Measurements from ENCODE around the gene APBB2. TPM values are rescaled to one million over a fixed set of nuclear protein-coding genes. Genes with fewer than 3 reads are reported as not detected.

Gene APBB2
- total and polyA plus RNA-seq, 8 donors = 4.7 to 55.4 (median 23.1) TPM

DNA sequence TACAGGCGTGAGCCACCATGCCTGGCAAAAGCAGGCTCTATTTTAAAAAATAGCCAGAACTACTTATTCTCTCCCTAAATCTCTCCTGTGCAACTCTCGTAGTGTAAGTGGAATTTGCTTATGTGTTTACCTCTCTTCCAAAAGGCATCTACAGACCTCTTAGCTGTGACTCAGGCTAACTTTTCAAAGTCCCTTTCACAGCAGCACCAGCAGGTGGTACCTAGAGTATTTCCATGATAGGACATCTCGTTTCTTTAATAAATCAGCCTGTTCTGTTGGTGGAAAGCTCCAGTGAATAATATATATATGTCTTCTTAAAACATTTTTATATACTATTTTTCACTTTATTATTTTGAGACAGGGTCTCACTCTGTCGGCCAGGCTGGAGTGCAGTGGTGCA lies 375.6 kb downstream of the APBB2 start:
- Histone ChIP-seq H3K4me3 (no peak overlapping the region), H3K9me3 (no peaks in the 10 kb centered on the region), H3K36me3 (peaks cover 4 to 31% (median 25%) of the 10 kb centered on the region in 4 donors), H3K27ac (no peak overlapping the region), H3K4me1 (no peaks in the 10 kb centered on the region), H3K27me3 (no peaks in the 10 kb centered on the region)
- intact Hi-C loops (cut with DNase I; ENCODE audit: low total_unique reads) = no loop called here
- TF ChIP-seq POLR2AphosphoS5 (IDR thresholded peaks at IDR 0.05) = no peak
- no peak for TF ChIP-seq POLR2A (IDR thresholded peaks at IDR 0.05)
- TF ChIP-seq, protein P1, sequence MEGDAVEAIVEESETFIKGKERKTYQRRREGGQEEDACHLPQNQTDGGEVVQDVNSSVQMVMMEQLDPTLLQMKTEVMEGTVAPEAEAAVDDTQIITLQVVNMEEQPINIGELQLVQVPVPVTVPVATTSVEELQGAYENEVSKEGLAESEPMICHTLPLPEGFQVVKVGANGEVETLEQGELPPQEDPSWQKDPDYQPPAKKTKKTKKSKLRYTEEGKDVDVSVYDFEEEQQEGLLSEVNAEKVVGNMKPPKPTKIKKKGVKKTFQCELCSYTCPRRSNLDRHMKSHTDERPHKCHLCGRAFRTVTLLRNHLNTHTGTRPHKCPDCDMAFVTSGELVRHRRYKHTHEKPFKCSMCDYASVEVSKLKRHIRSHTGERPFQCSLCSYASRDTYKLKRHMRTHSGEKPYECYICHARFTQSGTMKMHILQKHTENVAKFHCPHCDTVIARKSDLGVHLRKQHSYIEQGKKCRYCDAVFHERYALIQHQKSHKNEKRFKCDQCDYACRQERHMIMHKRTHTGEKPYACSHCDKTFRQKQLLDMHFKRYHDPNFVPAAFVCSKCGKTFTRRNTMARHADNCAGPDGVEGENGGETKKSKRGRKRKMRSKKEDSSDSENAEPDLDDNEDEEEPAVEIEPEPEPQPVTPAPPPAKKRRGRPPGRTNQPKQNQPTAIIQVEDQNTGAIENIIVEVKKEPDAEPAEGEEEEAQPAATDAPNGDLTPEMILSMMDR (IDR thresholded peaks at IDR 0.05) = no peak
- TF ChIP-seq EP300 (IDR thresholded peaks at IDR 0.05) = no peak
- WGBS, 5 donors = 82 to 90% (median 87%) methylated on average over 4 of the region's 4 CpGs
- no peak for DNase-seq

DNA sequence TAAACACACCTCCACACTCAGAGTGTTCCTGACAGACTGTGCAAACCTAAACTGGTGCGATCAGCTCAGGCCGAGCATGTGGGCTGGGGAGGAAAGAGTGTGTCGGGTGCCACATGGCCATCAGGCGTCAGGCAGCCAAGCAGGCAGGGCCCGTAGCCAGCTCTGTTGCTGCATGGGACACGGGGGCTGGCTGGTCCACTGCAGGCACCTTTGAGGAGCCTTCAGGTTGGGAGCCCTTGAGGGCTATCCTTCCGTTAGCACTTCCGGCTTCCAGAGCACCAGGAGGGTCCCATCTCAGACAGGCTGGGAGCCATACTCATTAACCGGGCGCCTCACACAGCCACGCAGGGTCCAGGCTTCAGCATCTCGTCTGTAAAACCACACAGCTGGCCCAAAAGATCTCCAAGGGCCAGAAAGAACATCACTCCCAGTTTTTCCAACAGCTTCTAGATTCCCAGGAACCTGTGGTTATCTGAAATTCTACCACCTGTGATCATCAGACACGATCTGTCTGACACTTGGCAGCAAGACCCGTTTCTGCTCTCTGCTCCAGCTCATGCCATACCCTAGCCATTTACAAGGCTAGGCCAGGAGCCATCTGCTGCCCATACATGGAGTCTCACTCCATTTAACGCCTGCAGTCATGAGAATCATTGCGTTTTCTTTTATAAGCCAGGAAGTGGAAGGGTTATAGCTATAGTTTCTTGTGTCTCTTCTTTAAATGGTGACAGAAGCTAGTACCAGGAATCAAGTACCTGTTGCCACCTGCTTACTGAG lies 377.1 kb downstream of the APBB2 start:
- Histone ChIP-seq H3K4me1 (no peaks in the 10 kb centered on the region), H3K27me3 (no peaks in the 10 kb centered on the region), H3K9me3 (no peaks in the 10 kb centered on the region), H3K36me3 (peaks cover 4 to 43% (median 34%) of the 10 kb centered on the region in 4 donors), H3K27ac (no peak overlapping the region), H3K4me3 (no peak overlapping the region)
- 82 to 93% (median 90%) methylated on average over 13 to 16 of the region's 16 CpGs for WGBS, 5 donors
- DNase-seq = no peak
- intact Hi-C loops (cut with DNase I; ENCODE audit: low total_unique reads) = no loop called here
- TF ChIP-seq EP300 (IDR thresholded peaks at IDR 0.05) = no peak
- no peak for TF ChIP-seq POLR2AphosphoS5 (IDR thresholded peaks at IDR 0.05)
- TF ChIP-seq, protein P1 (IDR thresholded peaks at IDR 0.05) = no peak
- no peak for TF ChIP-seq POLR2A (IDR thresholded peaks at IDR 0.05)

DNA sequence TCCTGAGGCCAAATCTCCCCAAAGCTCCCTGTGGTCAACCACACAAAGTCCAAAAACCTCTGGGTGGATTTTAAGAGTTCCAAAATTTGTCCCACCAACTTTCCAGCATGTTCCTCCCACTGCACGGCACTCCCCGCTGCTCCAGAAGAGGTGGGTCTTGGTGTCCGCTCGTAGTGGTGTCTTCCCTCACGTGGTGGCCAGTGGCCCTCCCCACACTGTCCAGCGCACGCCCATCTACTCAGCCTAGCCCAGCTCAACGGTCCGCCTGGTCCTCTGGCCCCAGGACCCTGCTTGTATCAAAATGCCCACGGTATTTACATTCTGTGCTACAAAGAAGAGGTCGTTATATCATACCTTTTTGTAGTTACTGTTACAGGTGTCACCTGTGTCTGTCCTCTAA lies 381.1 kb downstream of the APBB2 start:
- peaks cover 4 to 71% (median 57%) of the 10 kb centered on the region in 4 donors for H3K36me3 ChIP-seq
- H3K9me3 ChIP-seq = no peaks in the 10 kb centered on the region
- WGBS, 5 donors = 92 to 98% (median 95%) methylated on average over 11 of the region's 11 CpGs
- no peaks in the 10 kb centered on the region for H3K4me1 ChIP-seq
- no peak for DNase-seq
- H3K4me3 ChIP-seq = no peak overlapping the region
- TF ChIP-seq EP300 (IDR thresholded peaks at IDR 0.05) (no peak), POLR2A (IDR thresholded peaks at IDR 0.05) (no peak), POLR2AphosphoS5 (IDR thresholded peaks at IDR 0.05) (no peak)
- TF ChIP-seq, protein P1 (IDR thresholded peaks at IDR 0.05) = no peak
- no peak overlapping the region for H3K27ac ChIP-seq
- intact Hi-C loops (cut with DNase I; ENCODE audit: low total_unique reads) = no loop called here
- H3K27me3 ChIP-seq = no peaks in the 10 kb centered on the region

DNA sequence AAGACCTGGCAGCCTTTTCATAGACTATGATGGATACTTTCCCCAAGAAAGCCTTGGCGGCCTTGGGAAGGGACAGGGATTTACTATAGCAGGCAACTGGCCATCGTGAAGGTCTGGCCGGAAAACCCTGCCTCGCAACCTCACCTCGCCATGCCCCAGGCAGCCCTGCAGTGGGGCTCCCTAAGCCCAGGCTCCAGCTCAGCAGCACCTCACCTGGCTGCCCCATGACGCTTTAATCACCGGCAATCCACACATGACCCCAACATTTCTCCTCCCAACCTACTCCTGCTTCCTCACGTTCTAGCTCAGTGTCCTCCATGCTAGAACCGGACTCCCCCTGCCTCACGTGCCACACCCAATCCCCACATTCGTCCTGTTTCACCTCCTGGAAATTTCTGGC lies 382.2 kb downstream of the APBB2 start:
- no peak for DNase-seq
- H3K36me3 ChIP-seq = peaks cover 1 to 79% (median 63%) of the 10 kb centered on the region in 4 donors
- H3K27me3 ChIP-seq = no peaks in the 10 kb centered on the region
- H3K4me3 ChIP-seq = no peak overlapping the region
- 84 to 94% (median 86%) methylated on average over 11 of the region's 11 CpGs for WGBS, 5 donors
- intact Hi-C loops (cut with DNase I; ENCODE audit: low total_unique reads) = no loop called here
- TF ChIP-seq POLR2AphosphoS5 (IDR thresholded peaks at IDR 0.05) (no peak), POLR2A (IDR thresholded peaks at IDR 0.05) (no peak), EP300 (IDR thresholded peaks at IDR 0.05) (no peak)
- TF ChIP-seq, protein P1 (IDR thresholded peaks at IDR 0.05) = no peak
- no peaks in the 10 kb centered on the region for H3K9me3 ChIP-seq
- H3K27ac ChIP-seq = no peak overlapping the region
- no peaks in the 10 kb centered on the region for H3K4me1 ChIP-seq
